ENCODE results near the gene DERL2.

The DERL2 gene

GRCh38 chr17:5500589-5501391 lies 14.8 kb upstream of the DERL2 start:
- no peak for TF ChIP-seq CTCF (conservative IDR thresholded peaks at IDR 0.05)
- no peak overlapping the region for H3K27ac ChIP-seq

- no peak overlapping the region for H3K27ac ChIP-seq
- no peak for TF ChIP-seq CTCF (conservative IDR thresholded peaks at IDR 0.05)
Measured at GRCh38 chr17:5500247-5500588, 14.2 kb upstream of the DERL2 start.

GRCh38 chr17:5499476-5500231 lies 13.7 kb upstream of the DERL2 start:
- TF ChIP-seq CTCF (conservative IDR thresholded peaks at IDR 0.05): no peak
- H3K27ac ChIP-seq: no peak overlapping the region

- no peak overlapping the region for H3K27ac ChIP-seq
- TF ChIP-seq CTCF (conservative IDR thresholded peaks at IDR 0.05): no peak
Measured at GRCh38 chr17:5492970-5493369, 7.0 kb upstream of the DERL2 start.

- no peak for TF ChIP-seq CTCF (conservative IDR thresholded peaks at IDR 0.05)
Measured at GRCh38 chr17:5488752-5489151, 2.8 kb upstream of the DERL2 start.

GRCh38 chr17:5486206-5487124 lies 487 bp upstream of the DERL2 start, which contains the start of gene MIS12:
Gene MIS12, plus strand, starts transcription at chr17:5486566. Its CDS starts 2,297 bp downstream, at chr17:5488863.
- peak within 1 kb of the TSS; percentile 89 for H3K27ac ChIP-seq
- no peak for TF ChIP-seq CTCF (conservative IDR thresholded peaks at IDR 0.05)

More at GRCh38 chr17:5488752-5489151, 2.8 kb upstream of the DERL2 start:
- no peak overlapping the region for H3K27ac ChIP-seq

- no peak overlapping the region for H3K27ac ChIP-seq
- TF ChIP-seq CTCF (conservative IDR thresholded peaks at IDR 0.05): no peak
Measured at GRCh38 chr17:5481451-5481850, 4.5 kb downstream of the DERL2 start.
